HepG2 (cell line): ENCODE data around the gene SEC62. TPM values are rescaled to one million over a fixed set of nuclear protein-coding genes. Genes with fewer than 3 reads are reported as not detected.

Experiments
- AGO2 ChIP-seq: fragments of 200-400 bp; formaldehyde crosslinking; optimal IDR thresholded peaks from 2 replicates; pipeline ENCODE3; 2017; ENCODE audit warnings: mild to moderate bottlenecking, low read depth, low read length, moderate library complexity
- GLI4 ChIP-seq: sonication (generic); formaldehyde crosslinking; IDR thresholded peaks from 2 replicates; pipeline ENCODE4 v1.5.1; 2020; ENCODE audit warnings: missing genetic modification reagents, mild to moderate bottlenecking, moderate library complexity, borderline replicate concordance
- HNRNPK ChIP-seq: fragments of 200-400 bp; formaldehyde crosslinking; IDR thresholded peaks from 2 replicates; pipeline ENCODE4 v1.6.1; 2018; ENCODE audit warnings: low read length, low read depth, moderate library complexity, mild to moderate bottlenecking; ENCODE audit not compliant: poor library complexity, severe bottlenecking
- KDM3A ChIP-seq: IDR thresholded peaks from 2 replicates; pipeline ENCODE4 v1.6.1; 2018; ENCODE audit warnings: low read depth, missing compliant biosample characterization
- MTERF4 ChIP-seq: sonication (generic); formaldehyde crosslinking; IDR thresholded peaks from 2 replicates; pipeline ENCODE4 v1.8.0; 2023; ENCODE audit warnings: mild to moderate bottlenecking, missing genetic modification reagents
- POGZ ChIP-seq: sonication (generic); formaldehyde crosslinking; IDR thresholded peaks from 2 replicates; pipeline ENCODE4 v1.4.0; 2020; ENCODE audit warnings: mild to moderate bottlenecking, missing genetic modification reagents
- RFX5 ChIP-seq: IDR thresholded peaks from 2 replicates; pipeline ENCODE4 v1.6.1; 2011; ENCODE audit warnings: low read depth, low read length, improper control_type of control experiment
- SAP130 ChIP-seq: IDR thresholded peaks from 2 replicates; pipeline ENCODE4 v1.6.1; 2016; ENCODE audit warnings: low read depth
- SMAD1 ChIP-seq: sonication (generic); formaldehyde crosslinking; IDR thresholded peaks from 2 replicates; pipeline ENCODE4 v1.4.0; 2020; ENCODE audit warnings: missing genetic modification reagents, low read depth, mild to moderate bottlenecking, borderline replicate concordance
- SMAD9 ChIP-seq: sonication (generic); formaldehyde crosslinking; IDR thresholded peaks from 2 replicates; pipeline ENCODE4 v1.5.1; 2020; ENCODE audit warnings: mild to moderate bottlenecking, missing genetic modification reagents
- ZFP36L1 ChIP-seq: sonication (generic); formaldehyde crosslinking; IDR thresholded peaks from 2 replicates; pipeline ENCODE4 v1.8.0; 2022; ENCODE audit warnings: mild to moderate bottlenecking, missing genetic modification reagents, moderate library complexity
- ZFP91 ChIP-seq: sonication (generic); formaldehyde crosslinking; IDR thresholded peaks from 2 replicates; pipeline ENCODE4 v1.9.0; 2022; ENCODE audit warnings: missing genetic modification reagents, mild to moderate bottlenecking, borderline replicate concordance
- ZNF280D ChIP-seq: sonication (generic); formaldehyde crosslinking; IDR thresholded peaks from 2 replicates; pipeline ENCODE4 v1.5.1; 2020; ENCODE audit warnings: mild to moderate bottlenecking, missing genetic modification reagents
- ZNF687 ChIP-seq: sonication (generic); formaldehyde crosslinking; IDR thresholded peaks from 2 replicates; pipeline ENCODE4 v1.5.1; 2020; ENCODE audit warnings: mild to moderate bottlenecking, missing genetic modification reagents, moderate library complexity
- ZNF878 ChIP-seq: sonication (generic); formaldehyde crosslinking; IDR thresholded peaks from 2 replicates; pipeline ENCODE4 v1.8.1; 2023; ENCODE audit warnings: mild to moderate bottlenecking, missing genetic modification reagents, moderate library complexity
- polyA plus RNA-seq, 8 experiments: library from polyadenylated mRNA; depleted of rRNA in 3 of 8; stranded (reverse) in 7 of 8; unstranded in 1 of 8; fragments of >200 nt; fragmentation: Illumina TruSeq in 4 of 8; extraction: Trizol in 4 of 8; gene quantifications; 2 replicates each; pipeline versions ENCODE4 v1.2.1 to v1.2.3, GENCODE V29; 2011 to 2016; ENCODE audit warnings: low read depth in 4 of 8, missing spikeins in 1 of 8, mixed read lengths in 1 of 8; ENCODE audit not compliant: insufficient read depth in 1 of 8
- total RNA-seq, 5 experiments: library from RNA; depleted of rRNA; stranded (reverse); fragments of >200 nt; fragmentation: Illumina TruSeq; extraction: Trizol; gene quantifications; 2 replicates each; pipeline ENCODE4 v1.2.3, GENCODE V29; 2016; ENCODE audit warnings: low read depth in 1 of 5

Gene SEC62
- total and polyA plus RNA-seq, 2 of the 13 experiments (the other 11 are each of a cell fraction or from before 2014, with no cell fraction given), result 54.0 to 68.7 TPM

GRCh38 chr3:169966951-169967915 lies 626 bp downstream of the SEC62 start (continued):
- TF ChIP-seq ZNF280D (CRISPR knock-in tag), result peak; percentile 7; the same call in 1 of the 2 replicates
- 0 out of 2 replicates have a peak, but pooled peaks have one; percentile 7 for TF ChIP-seq KDM3A (CRISPR knock-in tag)
- peak; percentile 69 for TF ChIP-seq SAP130 (CRISPR knock-in tag)
- no peak for TF ChIP-seq POGZ (CRISPR knock-in tag)
- peak; percentile 40 for TF ChIP-seq AGO2
- TF ChIP-seq ZNF687 (CRISPR knock-in tag), result peak; percentile 73; the same call in 1 of the 2 replicates
- peak; percentile 66 for TF ChIP-seq SMAD1 (CRISPR knock-in tag)
- TF ChIP-seq ZFP36L1, result peak; percentile 1; the same call in 1 of the 2 replicates
- TF ChIP-seq HNRNPK, result peak; percentile 97
- TF ChIP-seq RFX5, result no peak
- TF ChIP-seq SMAD9 (CRISPR knock-in tag), result no peak
- TF ChIP-seq MTERF4 (CRISPR knock-in tag), result no peak
- TF ChIP-seq GLI4 (CRISPR knock-in tag), result no peak
- peak; percentile 44; the same call in 1 of the 2 replicates for TF ChIP-seq ZFP91 (CRISPR knock-in tag)
- no peak for TF ChIP-seq ZNF878 (CRISPR knock-in tag)
